Stimulated activated CD4-positive, alpha-beta T cell treated with anti-CD3 and anti-CD28 coated beads, Interleukin-15, amount 100 ng/mL, for 1 hour (primary cell): Measurements from ENCODE around the gene TM9SF2.
A peak's percentile ranks its signal among the peaks of the same experiment; 100 is the strongest.
"Not testable (repeated sequence)": the region's sequence is repeated elsewhere in the genome, so short reads cannot be mapped to it uniquely, and the experiment has no call there.

ENCODE experiments used
- DNase-seq, 2 donors: peaks; one replicate each; pipeline ENCODE4 v3.0.0-alpha.2; 2020; ENCODE audit warnings: low read depth in 1 of 2, low spot score in 1 of 2

Gene TM9SF2

GRCh38 chr13:99491750-99492149, 9.5 kb upstream of the TM9SF2 start:
- not testable (repeated sequence) for DNase-seq

GRCh38 chr13:99495466-99496183, 5.6 kb upstream of the TM9SF2 start:
- no peak for DNase-seq

- DNase-seq = peak in 1 of 2 donors; percentile 51
Observed at GRCh38 chr13:99496184-99497142, 4.8 kb upstream of the TM9SF2 start.

DNA sequence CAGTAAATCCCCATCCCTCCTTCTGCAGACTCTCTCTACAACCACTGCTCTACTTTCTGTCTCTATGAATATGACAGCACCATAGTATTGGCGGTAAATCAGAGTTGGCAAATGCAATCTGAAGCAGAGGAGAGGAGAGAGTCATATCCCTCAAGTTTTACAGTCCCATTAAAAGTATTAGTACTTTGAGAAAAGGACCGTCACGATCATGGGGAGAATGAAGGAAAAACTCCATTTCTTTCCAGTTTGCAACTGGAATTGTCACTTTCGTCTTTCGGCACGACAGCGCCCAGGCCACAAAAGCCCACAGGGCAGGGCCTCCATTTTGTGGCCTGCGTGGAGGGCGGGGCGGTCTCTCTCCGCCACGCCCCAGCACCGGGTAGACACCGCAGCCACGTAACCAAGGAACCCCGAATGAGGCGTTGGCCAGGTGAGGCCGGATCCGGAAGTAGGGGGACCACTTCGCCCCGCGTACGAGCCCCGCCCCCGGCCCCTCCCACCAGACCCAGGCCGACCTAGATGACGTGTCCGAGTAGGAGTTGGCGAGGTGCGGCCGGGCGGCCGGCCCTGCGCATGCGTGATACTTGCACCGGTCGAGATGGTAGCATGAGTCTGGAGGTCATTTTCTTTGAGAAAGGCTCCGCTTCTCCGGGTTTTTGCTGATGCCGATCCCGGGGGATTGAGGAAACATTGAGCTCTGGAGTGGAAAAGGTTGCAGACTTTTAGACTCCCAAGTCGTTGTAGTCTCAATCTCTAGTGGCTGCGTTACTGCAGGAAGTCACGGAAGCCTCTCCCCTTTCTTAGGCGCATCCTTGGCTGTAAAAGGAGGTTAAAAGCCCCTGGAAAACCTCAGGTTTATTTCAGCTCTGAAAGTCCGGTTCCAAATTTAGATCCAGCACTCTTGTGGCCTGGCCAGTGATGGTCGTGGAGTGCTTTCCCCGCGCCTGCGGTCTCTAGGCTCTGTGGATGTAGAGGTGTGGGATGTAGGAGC, 2.8 kb upstream of the TM9SF2 start:
- DNase-seq = peak; percentile 92 to 94

GRCh38 chr13:99500839-99501183, 461 bp upstream of the TM9SF2 start:
- DNase-seq = no peak

DNA sequence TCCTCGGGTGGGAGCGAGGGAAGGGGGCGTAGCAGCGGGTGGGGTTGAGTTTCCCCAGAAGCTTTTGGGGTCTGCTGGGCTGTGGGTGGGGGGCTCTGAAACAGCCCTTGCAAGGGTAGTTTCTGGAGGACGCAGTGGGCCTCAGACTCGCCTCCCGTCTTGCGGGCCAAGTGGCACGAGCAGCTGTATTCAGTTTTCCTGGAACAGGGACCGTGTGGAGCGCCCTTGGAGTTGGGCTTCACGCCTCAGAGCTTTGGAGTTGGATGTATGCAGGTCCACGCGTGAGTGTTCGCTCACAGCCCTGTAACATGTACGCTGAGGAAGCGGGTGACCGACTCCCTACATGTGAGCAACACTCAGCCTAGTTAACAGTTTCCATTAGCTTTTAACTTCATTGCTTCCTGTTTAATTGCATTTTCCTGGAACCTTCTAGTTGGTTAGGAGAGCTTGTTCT, 603 bp downstream of the TM9SF2 start:
- no peak for DNase-seq

DNA sequence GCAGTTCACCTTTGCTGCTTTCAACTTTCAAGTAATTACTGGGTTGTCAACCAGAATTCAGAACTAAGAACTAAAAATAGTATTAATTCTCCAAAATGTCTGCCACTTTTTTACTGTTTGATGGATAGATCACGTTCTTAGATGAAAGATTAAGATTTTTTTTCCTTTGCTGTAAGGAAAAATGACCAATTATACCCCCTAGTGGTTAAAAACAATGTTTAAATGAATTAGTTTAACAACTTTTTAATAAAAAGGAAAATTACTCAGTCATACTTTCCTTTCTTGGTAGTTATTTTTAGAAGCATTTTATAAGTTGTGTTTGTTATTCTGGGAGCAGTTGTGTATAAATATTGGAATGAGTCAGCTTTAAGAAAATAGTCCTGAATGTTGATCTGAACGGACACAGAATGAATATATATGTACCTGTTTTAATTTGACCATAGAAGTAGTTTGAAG, 4.6 kb downstream of the TM9SF2 start:
- no peak for DNase-seq

DNA sequence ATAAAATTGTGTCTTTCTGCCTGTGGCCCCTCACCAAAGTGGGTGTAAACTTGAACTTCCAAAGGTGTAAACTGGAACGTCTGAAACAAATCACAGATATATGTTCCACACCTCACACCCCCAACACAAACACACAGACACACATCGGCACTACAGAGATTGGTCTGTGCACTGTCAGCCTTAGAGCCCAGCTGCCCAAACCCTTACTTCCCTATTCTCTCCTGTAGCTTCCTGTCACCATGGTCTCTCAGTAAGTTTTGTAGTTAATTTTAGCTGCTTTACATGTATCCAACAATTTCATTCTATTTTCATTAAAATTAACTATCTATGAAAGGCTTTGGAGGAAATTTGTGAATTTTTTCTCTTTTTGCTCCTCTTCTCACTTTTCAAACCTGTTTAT, 5.4 kb downstream of the TM9SF2 start:
- no peak for DNase-seq

GRCh38 chr13:99507054-99507453, 5.8 kb downstream of the TM9SF2 start:
- DNase-seq = no peak

DNA sequence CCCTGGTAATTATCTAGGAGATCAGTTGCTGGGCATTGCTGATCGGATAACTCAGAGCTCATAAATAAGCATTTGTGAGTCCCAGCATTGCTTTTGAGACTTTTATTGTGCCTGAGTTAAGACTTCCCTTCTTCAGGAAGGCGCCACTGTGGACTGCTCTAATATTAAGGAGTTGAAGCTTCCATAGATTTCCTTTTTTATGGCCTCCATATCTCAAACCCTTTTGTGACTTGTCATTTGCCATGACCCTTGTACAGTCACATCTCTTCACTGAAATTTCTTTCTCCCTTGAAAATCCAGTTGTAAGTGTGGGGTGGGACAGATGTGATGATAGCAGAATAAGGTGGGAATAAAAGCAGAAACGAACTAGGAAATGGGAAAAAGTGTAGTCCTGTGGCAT, 6.3 kb downstream of the TM9SF2 start:
- DNase-seq = no peak

DNA sequence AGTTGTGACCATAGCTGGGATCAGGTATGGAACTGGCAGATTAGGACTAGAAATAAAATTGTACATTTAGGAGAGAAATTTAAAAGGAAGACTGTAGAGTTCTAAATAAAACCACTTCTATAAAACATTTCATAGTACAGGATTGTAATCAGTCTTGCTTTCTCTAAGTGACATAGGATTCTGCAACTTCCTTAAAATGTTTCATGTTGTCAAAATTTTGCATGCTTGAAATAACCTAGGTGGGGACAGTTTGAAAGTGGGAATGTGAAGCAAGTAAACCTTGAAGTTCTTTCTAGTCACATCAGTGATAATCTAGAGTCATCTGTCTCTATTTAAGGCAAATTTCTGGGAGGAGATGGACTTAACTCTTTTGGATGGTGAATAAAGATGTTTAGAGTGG, 6.7 kb downstream of the TM9SF2 start:
- DNase-seq = no peak

DNA sequence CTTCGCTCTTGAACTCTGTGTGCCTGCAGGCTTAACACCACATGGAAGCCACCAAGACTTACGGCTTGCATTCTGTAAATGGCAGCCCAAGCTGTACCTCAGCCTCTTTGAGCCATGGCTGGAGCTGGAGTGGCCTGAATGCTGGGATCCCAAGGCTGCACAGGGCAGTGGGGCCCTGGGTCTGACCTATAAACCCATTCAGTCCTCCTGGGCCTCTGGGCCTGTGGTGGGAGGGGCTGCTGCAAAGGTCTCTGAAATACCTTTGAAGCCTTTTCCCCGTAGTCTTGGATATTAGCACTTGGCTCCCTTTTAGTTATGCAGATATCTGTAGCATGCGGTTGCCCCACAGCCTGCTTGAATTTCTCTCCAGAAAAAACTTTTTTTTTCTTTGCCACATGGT, 8.2 kb downstream of the TM9SF2 start:
- DNase-seq = no peak

DNA sequence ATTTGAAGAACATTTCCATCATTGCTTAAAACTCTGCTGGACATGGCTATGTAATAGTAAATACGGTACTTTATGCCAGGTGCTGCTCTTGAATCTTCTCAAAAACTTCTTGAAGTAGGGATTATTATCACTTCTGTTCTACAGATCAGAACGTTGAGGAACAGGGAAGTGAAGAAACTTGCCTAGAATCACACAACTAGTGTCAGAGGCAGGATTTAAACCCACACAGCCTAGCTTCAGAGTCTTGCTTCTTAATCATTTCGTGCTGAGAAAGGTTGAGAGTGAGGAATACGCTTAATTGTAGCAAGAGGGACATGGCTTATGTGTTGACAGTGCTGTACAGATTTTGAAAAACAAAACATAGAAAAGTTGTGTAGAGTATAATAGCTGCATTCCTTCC, 13.5 kb downstream of the TM9SF2 start:
- DNase-seq = no peak

GRCh38 chr13:99516153-99516929, 15.1 kb downstream of the TM9SF2 start:
- DNase-seq = no peak

GRCh38 chr13:99517577-99517976, 16.3 kb downstream of the TM9SF2 start:
- DNase-seq = no peak

DNA sequence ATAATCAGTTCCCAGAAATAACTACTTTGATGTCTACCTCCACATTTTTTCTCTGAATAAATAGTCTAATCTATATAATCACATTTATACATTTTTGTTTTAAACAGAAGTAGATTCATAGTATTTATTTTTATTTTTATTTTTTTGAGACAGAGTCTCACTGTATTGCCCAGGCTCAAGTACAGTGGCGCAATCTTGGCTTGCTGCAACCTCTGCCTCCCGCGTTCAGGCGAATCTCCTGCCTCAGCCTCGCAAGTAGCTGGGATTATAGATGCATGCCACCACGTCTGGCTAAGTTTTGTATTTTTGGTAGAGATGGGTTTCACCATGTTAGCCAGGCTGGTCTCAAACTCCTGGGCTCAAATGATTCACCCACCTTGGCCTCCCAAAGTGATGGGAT, 16.7 kb downstream of the TM9SF2 start:
- DNase-seq = no peak

GRCh38 chr13:99522298-99522697, 21.0 kb downstream of the TM9SF2 start:
- no peak for DNase-seq

DNA sequence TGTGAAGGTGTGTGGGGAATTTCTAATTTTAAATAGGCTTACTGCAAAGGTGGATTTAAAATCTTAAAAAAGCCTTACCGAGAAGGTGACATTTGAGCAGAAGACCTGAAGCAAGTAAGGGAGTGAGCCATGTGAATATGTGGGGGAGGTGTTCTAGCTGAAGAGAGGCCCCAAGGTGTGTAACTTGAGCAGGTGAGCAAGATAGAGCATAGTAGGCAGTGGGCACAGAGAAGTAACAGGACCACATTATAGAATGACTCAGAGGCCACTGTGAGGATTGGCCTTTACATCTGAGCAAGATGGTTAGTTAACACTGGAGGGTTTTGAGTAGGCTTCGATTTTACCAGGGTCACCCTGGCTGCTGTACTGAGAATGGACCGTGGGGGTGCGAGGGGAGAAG, 22.6 kb downstream of the TM9SF2 start:
- no peak for DNase-seq

- DNase-seq = no peak
Observed at GRCh38 chr13:99525967-99526366, 24.7 kb downstream of the TM9SF2 start.

DNA sequence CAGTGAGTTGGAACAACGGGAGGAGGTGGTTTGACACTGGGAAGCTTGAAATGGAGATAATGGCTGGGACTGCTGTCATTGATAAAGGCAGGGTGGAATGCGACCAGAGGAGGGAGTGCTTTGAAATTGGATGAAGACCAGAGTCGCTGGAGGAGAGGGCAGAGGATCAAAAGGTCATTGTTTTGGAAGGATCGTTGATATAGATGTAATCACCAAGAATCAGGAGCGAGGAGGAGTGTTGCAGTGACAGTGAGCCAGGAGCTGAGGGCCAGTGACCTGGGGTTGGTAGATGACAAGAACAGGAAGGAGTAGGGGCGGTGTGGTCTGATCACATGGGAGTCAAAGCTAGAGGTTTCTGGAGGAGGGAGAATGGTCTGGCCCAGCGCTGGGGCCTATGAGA, 25.3 kb downstream of the TM9SF2 start:
- DNase-seq = no peak
